HepG2 (cell line): ENCODE data around the gene HIC1. TPM values are rescaled to one million over a fixed set of nuclear protein-coding genes. Genes with fewer than 3 reads are reported as not detected.

Source experiments
- ATAC-seq: fragments of 200-7000 bp; cut with Tn5 transposase; 3 replicates; pipeline ENCODE4 v1.9.1; 2020; ENCODE audit warnings: mild to moderate bottlenecking, moderate library complexity
- BruUV-seq: library from RNA; stranded (reverse); fragments of 400-500 nt; replicated peaks from 2 replicates; lab custom pipeline; 2021; lab: Mats Ljungman, UMichigan
- CTCF ChIA-PET: fragments of 300-600 bp; formaldehyde crosslinking; extraction: SDS; loops from one replicate; lab custom pipeline; 2021; ENCODE audit warnings: low total read pairs, inconsistent platforms, low intra/inter-chr PET ratio; lab: Yijun Ruan, JAX
- POLR2A ChIA-PET: fragments of 350-600 bp; sonication (Branson Sonifier 250); formaldehyde crosslinking; loops from one replicate; lab custom pipeline; 2020; ENCODE audit warnings: antibody characterized with exemption, inconsistent platforms; lab: Yijun Ruan, JAX
- DNase-seq: peaks from one replicate; pipeline ENCODE4 v3.0.0-alpha.2; 2015; ENCODE audit warnings: low spot score
- FAIRE-seq: peaks from 3 replicates; lab custom pipeline; 2011; peaks lifted over from hg19 to GRCh38; lab: Jason Lieb, UNC
- H2AFZ ChIP-seq: one replicate; pipeline ENCODE4 v1.6.1; 2011; ENCODE audit warnings: low read length, inconsistent platforms
- H3K27ac ChIP-seq: fragments of 300-600 bp; 3 replicates; pipeline ENCODE4 v1.8.0; 2011; ENCODE audit warnings: mixed run types, mild to moderate bottlenecking, mixed read lengths, low read length, inconsistent platforms; ENCODE audit not compliant: insufficient read depth; ENCODE audit errors: extremely low read length
- H3K27me3 ChIP-seq, 2 experiments: fragments of 200-600 bp in 1 of 2; 2 replicates in 1 of 2; 3 replicates in 1 of 2; pipeline versions ENCODE4 v1.6.0 to v1.8.0; 2011; ENCODE audit warnings: low read length in 2 of 2, mild to moderate bottlenecking in 2 of 2, moderate library complexity in 2 of 2, inconsistent platforms in 1 of 2; ENCODE audit not compliant: insufficient read depth in 2 of 2, control insufficient read depth in 1 of 2
- H3K36me3 ChIP-seq, 2 experiments: fragments of 200-600 bp in 1 of 2; replicated peaks in 1 of 2; 2 replicates in 1 of 2; 3 replicates in 1 of 2; pipeline versions ENCODE4 v1.5.1 to v1.8.0; 2011; ENCODE audit warnings: low read length in 2 of 2, inconsistent platforms in 1 of 2; ENCODE audit not compliant: insufficient read depth in 2 of 2, control insufficient read depth in 1 of 2
- H3K4me1 ChIP-seq: 2 replicates; pipeline ENCODE4 v1.5.1; 2012; ENCODE audit warnings: low read length, inconsistent platforms; ENCODE audit not compliant: insufficient read depth
- H3K4me2 ChIP-seq: 2 replicates; pipeline ENCODE4 v1.6.0; 2011; ENCODE audit warnings: low read depth, low read length, inconsistent platforms
- H3K4me3 ChIP-seq, 3 experiments: fragments of 200-600 bp in 1 of 3; sonication (generic), shearing (Covaris generic) in 1 of 3; replicated peaks in 1 of 3; 2 replicates each; pipeline ENCODE4 v1.5.1; 2011 to 2016; ENCODE audit warnings: low read length in 3 of 3, inconsistent platforms in 2 of 3, low read depth in 2 of 3, mild to moderate bottlenecking in 2 of 3, control low read depth in 1 of 3, mixed read lengths in 1 of 3; ENCODE audit not compliant: insufficient read depth in 1 of 3
- H3K79me2 ChIP-seq: one replicate; pipeline ENCODE4 v1.6.1; 2011; ENCODE audit warnings: low read length, inconsistent platforms; ENCODE audit not compliant: insufficient read depth
- H3K9ac ChIP-seq: 2 replicates; pipeline ENCODE4 v1.6.0; 2011; ENCODE audit warnings: mild to moderate bottlenecking, low read depth, low read length, inconsistent platforms; ENCODE audit not compliant: insufficient read depth
- H3K9me3 ChIP-seq: 2 replicates; pipeline ENCODE4 v1.5.1; 2012; ENCODE audit warnings: mild to moderate bottlenecking, low read length
- H4K20me1 ChIP-seq: 2 replicates; pipeline ENCODE4 v1.6.0; 2011; ENCODE audit warnings: inconsistent platforms, mild to moderate bottlenecking, low read length, moderate library complexity; ENCODE audit not compliant: insufficient read depth
- ELF3 ChIP-seq: IDR thresholded peaks from 2 replicates; pipeline ENCODE4 v1.6.1; 2016; ENCODE audit warnings: missing genetic modification reagents, missing compliant biosample characterization
- FLYWCH1 ChIP-seq: sonication (generic); formaldehyde crosslinking; IDR thresholded peaks from 2 replicates; pipeline ENCODE4 v1.8.1; 2023; ENCODE audit warnings: mild to moderate bottlenecking, missing genetic modification reagents
- GATAD2A ChIP-seq: IDR thresholded peaks from 2 replicates; pipeline ENCODE4 v1.6.1; 2016
- MTA1 ChIP-seq: sonication (generic); formaldehyde crosslinking; IDR thresholded peaks from 2 replicates; pipeline ENCODE4 v1.4.0; 2020; ENCODE audit warnings: missing genetic modification reagents, mild to moderate bottlenecking, borderline replicate concordance
- RARA ChIP-seq: IDR thresholded peaks from 2 replicates; pipeline ENCODE4 v1.6.1; 2016; ENCODE audit warnings: missing genetic modification reagents, missing compliant biosample characterization
- RXRA ChIP-seq: sonication (generic); formaldehyde crosslinking; IDR thresholded peaks from 2 replicates; pipeline ENCODE4 v1.5.1; 2020; ENCODE audit warnings: missing genetic modification reagents
- SMYD3 ChIP-seq: sonication (generic); formaldehyde crosslinking; IDR thresholded peaks from 2 replicates; pipeline ENCODE4 v1.8.1; 2023; ENCODE audit warnings: mild to moderate bottlenecking, missing genetic modification reagents
- SOX13 ChIP-seq, 3 experiments: fragments of 450-650 bp in 1 of 3; sonication (generic) in 1 of 3; formaldehyde crosslinking in 1 of 3; IDR thresholded peaks in 2 of 3; conservative IDR thresholded peaks in 1 of 3; 2 replicates each; pipeline versions ENCODE4 v1.5.0 to v1.6.1; 2016 to 2020; ENCODE audit warnings: antibody characterized with exemption in 1 of 3, mild to moderate bottlenecking in 1 of 3, missing compliant biosample characterization in 1 of 3, missing genetic modification reagents in 1 of 3, moderate library complexity in 1 of 3
- ZFYVE20 ChIP-seq: sonication (generic); formaldehyde crosslinking; IDR thresholded peaks from 2 replicates; pipeline ENCODE4 v1.8.0; 2023; ENCODE audit warnings: low read depth, mild to moderate bottlenecking, moderate library complexity, missing genetic modification reagents, borderline replicate concordance
- ZNF10 ChIP-seq: sonication (generic); formaldehyde crosslinking; IDR thresholded peaks from 2 replicates; pipeline ENCODE4 v1.4.0; 2020; ENCODE audit warnings: mild to moderate bottlenecking, low read depth, missing genetic modification reagents, borderline replicate concordance
- ZNF75D ChIP-seq: sonication (generic); formaldehyde crosslinking; IDR thresholded peaks from 2 replicates; pipeline ENCODE4 v1.8.1; 2023; ENCODE audit warnings: missing genetic modification reagents, mild to moderate bottlenecking, borderline replicate concordance
- WGBS: methylation state at CpG from one replicate; pipeline ENCODE4 v1.1.6; 2017; ENCODE audit warnings: low lambda C conversion rate; 5-methylcytosine and 5-hydroxymethylcytosine counted together
- in situ Hi-C: cut with HindIII; loops from 2 replicates; pipeline ENCODE4 v1.10.0; 2017; ENCODE audit warnings: low pct_unique_long_range_greater_than_20kb; ENCODE audit not compliant: extremely low pct_ligation_motif_present
- intact Hi-C: fragments of 100-400 bp; cut with micrococcal nuclease; formaldehyde crosslinking; loops from one replicate; pipeline ENCODE4 v1.10.0; 2022; ENCODE audit not compliant: unreplicated experiment
- polyA plus RNA-seq, 8 experiments: library from polyadenylated mRNA; depleted of rRNA in 3 of 8; stranded (reverse) in 7 of 8; unstranded in 1 of 8; fragments of >200 nt; fragmentation: Illumina TruSeq in 4 of 8; extraction: Trizol in 4 of 8; gene quantifications; 2 replicates each; pipeline versions ENCODE4 v1.2.1 to v1.2.3, GENCODE V29; 2011 to 2016; ENCODE audit warnings: low read depth in 4 of 8, missing spikeins in 1 of 8, mixed read lengths in 1 of 8; ENCODE audit not compliant: insufficient read depth in 1 of 8
- total RNA-seq, 5 experiments: library from RNA; depleted of rRNA; stranded (reverse); fragments of >200 nt; fragmentation: Illumina TruSeq; extraction: Trizol; gene quantifications; 2 replicates each; pipeline ENCODE4 v1.2.3, GENCODE V29; 2016; ENCODE audit warnings: low read depth in 1 of 5
- TF ChIP-seq, protein P1 (sequence below): sonication (generic); formaldehyde crosslinking; IDR thresholded peaks from 2 replicates; pipeline ENCODE4 v1.4.0; 2020; ENCODE audit warnings: missing genetic modification reagents

Gene HIC1
- total and polyA plus RNA-seq, 2 of the 13 experiments (the other 11 are each of a cell fraction or from before 2014, with no cell fraction given), result 0.04 to 0.31 TPM

DNA sequence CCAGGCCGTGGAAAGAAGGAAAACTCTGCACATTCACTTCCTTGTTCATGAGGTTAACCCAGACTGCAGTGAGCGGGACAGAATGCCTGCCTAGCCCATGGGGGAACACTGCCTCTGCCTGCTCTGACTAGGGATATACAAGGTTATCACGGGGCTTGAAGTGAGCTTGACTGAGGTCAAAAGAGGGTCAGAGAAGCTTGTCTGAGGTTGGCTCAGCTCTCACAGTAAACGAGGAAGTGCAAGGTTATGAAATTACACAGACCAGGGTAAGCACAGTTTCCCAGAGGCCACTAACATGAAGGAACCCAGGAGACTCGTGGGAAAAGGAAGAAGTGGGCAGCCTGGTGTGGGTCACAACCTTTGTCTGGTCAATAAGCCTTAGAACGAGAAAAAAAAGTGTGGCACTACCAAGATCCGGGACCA lies 28.7 kb downstream of the HIC1 start:
- TF ChIP-seq MTA1 (CRISPR knock-in tag), result no peak
- TF ChIP-seq RXRA, result peak; percentile 29; the same call in 1 of the 2 replicates
- no peak for TF ChIP-seq ZFYVE20 (CRISPR knock-in tag)
- TF ChIP-seq SOX13 (IDR thresholded peaks at IDR 0.05), result no peak
- TF ChIP-seq SOX13 (CRISPR knock-in tag; conservative IDR thresholded peaks at IDR 0.05 in 1 of 2, IDR thresholded peaks at IDR 0.05 in 1 of 2), result no peak
- TF ChIP-seq GATAD2A, result no peak
- 0 out of 2 replicates have a peak, but pooled peaks have one; percentile 24 for TF ChIP-seq ELF3 (CRISPR knock-in tag)
- no peak for TF ChIP-seq FLYWCH1 (CRISPR knock-in tag)
- no peak for TF ChIP-seq ZNF10 (CRISPR knock-in tag)
- no peak for TF ChIP-seq SMYD3 (CRISPR knock-in tag)
- peak; percentile 86 for TF ChIP-seq RARA
- TF ChIP-seq, protein P1, sequence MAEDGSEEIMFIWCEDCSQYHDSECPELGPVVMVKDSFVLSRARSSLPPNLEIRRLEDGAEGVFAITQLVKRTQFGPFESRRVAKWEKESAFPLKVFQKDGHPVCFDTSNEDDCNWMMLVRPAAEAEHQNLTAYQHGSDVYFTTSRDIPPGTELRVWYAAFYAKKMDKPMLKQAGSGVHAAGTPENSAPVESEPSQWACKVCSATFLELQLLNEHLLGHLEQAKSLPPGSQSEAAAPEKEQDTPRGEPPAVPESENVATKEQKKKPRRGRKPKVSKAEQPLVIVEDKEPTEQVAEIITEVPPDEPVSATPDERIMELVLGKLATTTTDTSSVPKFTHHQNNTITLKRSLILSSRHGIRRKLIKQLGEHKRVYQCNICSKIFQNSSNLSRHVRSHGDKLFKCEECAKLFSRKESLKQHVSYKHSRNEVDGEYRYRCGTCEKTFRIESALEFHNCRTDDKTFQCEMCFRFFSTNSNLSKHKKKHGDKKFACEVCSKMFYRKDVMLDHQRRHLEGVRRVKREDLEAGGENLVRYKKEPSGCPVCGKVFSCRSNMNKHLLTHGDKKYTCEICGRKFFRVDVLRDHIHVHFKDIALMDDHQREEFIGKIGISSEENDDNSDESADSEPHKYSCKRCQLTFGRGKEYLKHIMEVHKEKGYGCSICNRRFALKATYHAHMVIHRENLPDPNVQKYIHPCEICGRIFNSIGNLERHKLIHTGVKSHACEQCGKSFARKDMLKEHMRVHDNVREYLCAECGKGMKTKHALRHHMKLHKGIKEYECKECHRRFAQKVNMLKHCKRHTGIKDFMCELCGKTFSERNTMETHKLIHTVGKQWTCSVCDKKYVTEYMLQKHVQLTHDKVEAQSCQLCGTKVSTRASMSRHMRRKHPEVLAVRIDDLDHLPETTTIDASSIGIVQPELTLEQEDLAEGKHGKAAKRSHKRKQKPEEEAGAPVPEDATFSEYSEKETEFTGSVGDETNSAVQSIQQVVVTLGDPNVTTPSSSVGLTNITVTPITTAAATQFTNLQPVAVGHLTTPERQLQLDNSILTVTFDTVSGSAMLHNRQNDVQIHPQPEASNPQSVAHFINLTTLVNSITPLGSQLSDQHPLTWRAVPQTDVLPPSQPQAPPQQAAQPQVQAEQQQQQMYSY (CRISPR knock-in tag), result no peak
- no peak for TF ChIP-seq ZNF75D
- ChIA-PET CTCF (no interaction called here), POLR2A (no interaction called here)
- Histone ChIP-seq H3K4me2 (no peak overlapping the region), H3K9me3 (no peaks in the 10 kb centered on the region), H3K4me1 (peaks cover 32% of the 10 kb centered on the region), H4K20me1 (no peaks in the 10 kb centered on the region), H2AFZ (no peak overlapping the region), H3K79me2 (no peaks in the 10 kb centered on the region), H3K36me3 (peaks cover 6 to 28% of the 10 kb centered on the region in 2 experiments; a peak in 4 of 5 replicates), H3K27me3 (no peaks in the 10 kb centered on the region), H3K27ac (no peak overlapping the region), H3K9ac (no peak overlapping the region), H3K4me3 (no peak overlapping the region)
- intact Hi-C loops (no loop called here), in situ Hi-C loops (no loop called here)
- no TSS peak for BruUV-seq
- peak; percentile 47 for DNase-seq
- WGBS, result 63% methylated on average over 7 of the region's 7 CpGs
- no peak for FAIRE-seq
- peak; percentile 30; the same call in 1 of the 3 replicates for ATAC-seq
